ENCODE measurements around the gene ELAC2. TPM values are rescaled to one million over a fixed set of nuclear protein-coding genes. Genes with fewer than 3 reads are reported as not detected.

Gene ELAC2
- polyA plus RNA-seq, 1 donor: 45.8 TPM

DNA sequence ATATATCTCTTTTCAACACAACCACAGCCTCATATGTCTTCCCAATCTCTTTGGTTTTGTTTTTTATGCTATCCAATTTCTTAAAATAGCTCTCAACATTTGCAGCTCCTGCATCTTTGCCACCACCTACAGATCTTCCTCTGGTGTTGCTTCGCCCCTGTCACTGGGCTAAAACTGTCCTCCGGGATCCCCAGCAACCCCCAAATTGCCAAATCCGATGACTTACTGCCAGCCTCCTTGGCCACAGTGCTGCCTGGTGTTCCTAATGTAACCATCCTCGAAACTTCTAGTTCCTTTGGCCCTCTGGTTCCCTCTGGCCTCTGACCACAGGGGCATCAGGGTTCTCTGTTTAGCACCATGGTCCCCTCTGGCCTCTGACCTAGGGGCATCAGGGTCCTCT is 70.8 kb downstream of the ELAC2 start:
- DNase-seq: no peak

Other genes with a start within 250 kb of the ELAC2 start
- gene ARHGAP44, start 228.5 kb downstream of the ELAC2 start, polyA plus RNA-seq (ENCODE audit: insufficient read length): 4.5 TPM

All from hindlimb muscle (tissue), 1 donor.